ENCODE data around the gene LIMS3. TPM values are rescaled to one million over a fixed set of nuclear protein-coding genes. Genes with fewer than 3 reads are reported as not detected.
"Not testable (repeated sequence)": the region's sequence is repeated elsewhere in the genome, so short reads cannot be mapped to it uniquely, and the experiment has no call there.

Gene LIMS3
- total RNA-seq, 1 donor from 2014 or later = 7.1 TPM

DNA sequence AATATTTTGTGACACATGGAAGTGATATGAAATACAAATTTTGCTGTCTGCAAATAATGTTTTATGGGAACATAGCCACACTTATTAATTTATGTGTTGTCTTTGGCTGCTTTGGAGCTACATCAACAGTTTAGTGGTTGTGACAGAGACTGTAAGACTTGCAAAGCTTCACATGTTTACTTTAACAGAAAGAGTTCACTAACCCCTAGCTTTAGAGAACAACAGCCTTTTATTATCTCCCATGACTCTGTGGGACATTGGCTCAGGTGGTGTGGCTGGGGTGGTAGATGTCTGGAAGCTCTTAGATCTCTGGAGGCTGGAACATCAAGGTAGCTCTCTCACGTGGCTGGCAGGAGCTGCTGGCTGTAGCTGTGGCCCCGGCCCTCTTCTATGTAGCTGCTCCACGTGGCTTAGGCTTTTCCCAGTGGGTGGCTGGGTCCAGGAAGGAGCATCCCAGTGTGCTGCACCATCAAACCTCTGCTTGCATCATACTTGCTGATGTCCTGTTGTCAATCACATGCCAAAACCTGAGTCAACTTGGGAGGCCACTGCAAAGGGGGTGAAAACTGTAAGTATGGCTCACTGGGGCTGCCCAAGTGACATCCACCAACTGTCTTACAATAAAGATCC lies 67.7 kb downstream of the LIMS3 start:
- not testable (repeated sequence) for FAIRE-seq

DNA sequence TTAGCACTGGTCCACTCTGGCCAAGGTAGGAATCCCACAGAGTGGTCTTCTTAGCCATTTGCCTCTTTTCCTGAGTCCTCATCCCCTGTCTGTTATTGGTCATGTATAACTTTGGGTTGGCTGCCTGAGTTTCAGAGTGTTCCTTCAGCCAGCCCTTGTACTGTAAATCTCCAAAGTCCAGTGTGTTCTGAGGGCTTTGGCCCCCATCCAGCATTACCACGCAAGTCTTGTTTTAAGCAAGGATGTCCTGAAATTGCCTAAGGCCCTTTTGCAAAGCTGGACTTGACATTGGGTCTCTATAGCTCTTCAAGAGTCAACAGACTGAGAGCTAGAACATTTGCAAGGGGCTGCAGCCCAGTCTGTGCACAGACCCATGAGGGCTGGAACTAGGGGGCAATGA lies 68.4 kb downstream of the LIMS3 start:
- not testable (repeated sequence) for H3K27me3 ChIP-seq (ENCODE audit: insufficient read depth, low read length); H3K4me3 ChIP-seq (ENCODE audit: insufficient read depth, low read depth, low read length); H3K4me2 ChIP-seq (ENCODE audit: low read length); H3K36me3 ChIP-seq (ENCODE audit: insufficient read depth, low read length); H3K27ac ChIP-seq (ENCODE audit: low read depth, low read length); H3K9ac ChIP-seq (ENCODE audit: low read length); H3K9me3 Mint-ChIP-seq (ENCODE audit: unreplicated experiment); H4K20me1 ChIP-seq (ENCODE audit: insufficient read depth, low read length); H3K4me1 ChIP-seq (ENCODE audit: insufficient read depth, low read length); H3K79me2 ChIP-seq (ENCODE audit: insufficient read depth, low read length); H2AFZ ChIP-seq (ENCODE audit: low read depth, low read length); H3K4me1 Mint-ChIP-seq (ENCODE audit: low read depth, unreplicated experiment); H3K27ac Mint-ChIP-seq (ENCODE audit: unreplicated experiment); H3K27me3 Mint-ChIP-seq (ENCODE audit: low read depth, unreplicated experiment); DNase-seq (ENCODE audit: low read depth); H3K4me3 Mint-ChIP-seq (ENCODE audit: unreplicated experiment); FAIRE-seq; H3K9me3 ChIP-seq (ENCODE audit: insufficient read depth, low read depth, low read length); H3K36me3 Mint-ChIP-seq (ENCODE audit: low read depth, unreplicated experiment)

More for the DNA sequence above, 67.7 kb downstream of the LIMS3 start:
- H2AFZ ChIP-seq (ENCODE audit: low read depth, low read length); DNase-seq (ENCODE audit: low read depth); H4K20me1 ChIP-seq (ENCODE audit: insufficient read depth, low read length); H3K27ac Mint-ChIP-seq (ENCODE audit: unreplicated experiment); H3K27ac ChIP-seq (ENCODE audit: low read depth, low read length); H3K36me3 Mint-ChIP-seq (ENCODE audit: low read depth, unreplicated experiment); H3K27me3 Mint-ChIP-seq (ENCODE audit: low read depth, unreplicated experiment); H3K79me2 ChIP-seq (ENCODE audit: insufficient read depth, low read length); H3K4me1 ChIP-seq (ENCODE audit: insufficient read depth, low read length); H3K9me3 ChIP-seq (ENCODE audit: insufficient read depth, low read depth, low read length); H3K4me1 Mint-ChIP-seq (ENCODE audit: low read depth, unreplicated experiment); H3K36me3 ChIP-seq (ENCODE audit: insufficient read depth, low read length); H3K4me2 ChIP-seq (ENCODE audit: low read length); H3K4me3 Mint-ChIP-seq (ENCODE audit: unreplicated experiment); H3K27me3 ChIP-seq (ENCODE audit: insufficient read depth, low read length); H3K9ac ChIP-seq (ENCODE audit: low read length); H3K4me3 ChIP-seq (ENCODE audit: insufficient read depth, low read depth, low read length); H3K9me3 Mint-ChIP-seq (ENCODE audit: unreplicated experiment): not testable (repeated sequence)

DNA sequence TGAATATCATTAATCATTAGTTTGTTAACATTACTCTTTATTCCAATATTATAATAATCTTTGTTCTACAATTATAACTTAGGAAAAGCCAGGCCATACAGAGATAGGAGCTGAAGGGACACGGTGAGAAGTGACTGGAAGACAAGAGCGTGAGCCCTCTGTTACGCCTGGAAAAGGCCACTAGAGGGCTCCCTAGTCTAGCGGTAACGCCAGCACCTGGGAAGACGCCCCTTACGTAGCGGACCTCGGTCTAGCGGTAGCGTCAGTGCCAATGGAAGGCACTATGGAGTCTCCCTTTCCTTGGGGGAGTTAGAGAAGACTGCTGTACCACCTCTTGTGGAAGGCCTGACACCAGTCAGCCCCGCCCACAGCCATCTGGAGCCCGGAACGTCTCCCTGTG lies 71.4 kb downstream of the LIMS3 start:
- H3K4me1 ChIP-seq (ENCODE audit: insufficient read depth, low read length); H3K79me2 ChIP-seq (ENCODE audit: insufficient read depth, low read length); H3K4me3 Mint-ChIP-seq (ENCODE audit: unreplicated experiment); H3K4me3 ChIP-seq (ENCODE audit: insufficient read depth, low read depth, low read length); H3K9ac ChIP-seq (ENCODE audit: low read length); H3K9me3 Mint-ChIP-seq (ENCODE audit: unreplicated experiment); H3K9me3 ChIP-seq (ENCODE audit: insufficient read depth, low read depth, low read length); H4K20me1 ChIP-seq (ENCODE audit: insufficient read depth, low read length); H3K4me2 ChIP-seq (ENCODE audit: low read length); H2AFZ ChIP-seq (ENCODE audit: low read depth, low read length); H3K4me1 Mint-ChIP-seq (ENCODE audit: low read depth, unreplicated experiment); H3K27ac ChIP-seq (ENCODE audit: low read depth, low read length); H3K27me3 ChIP-seq (ENCODE audit: insufficient read depth, low read length); DNase-seq (ENCODE audit: low read depth); H3K27me3 Mint-ChIP-seq (ENCODE audit: low read depth, unreplicated experiment); H3K36me3 Mint-ChIP-seq (ENCODE audit: low read depth, unreplicated experiment); FAIRE-seq; H3K27ac Mint-ChIP-seq (ENCODE audit: unreplicated experiment); H3K36me3 ChIP-seq (ENCODE audit: insufficient read depth, low read length): not testable (repeated sequence)

GRCh38 chr2:109971710-109972109 lies 73.2 kb downstream of the LIMS3 start:
- H3K9me3 Mint-ChIP-seq (ENCODE audit: unreplicated experiment); H2AFZ ChIP-seq (ENCODE audit: low read depth, low read length); H3K4me1 ChIP-seq (ENCODE audit: insufficient read depth, low read length); H3K27ac Mint-ChIP-seq (ENCODE audit: unreplicated experiment); H3K9ac ChIP-seq (ENCODE audit: low read length); H3K4me3 ChIP-seq (ENCODE audit: insufficient read depth, low read depth, low read length); H3K4me1 Mint-ChIP-seq (ENCODE audit: low read depth, unreplicated experiment); H3K9me3 ChIP-seq (ENCODE audit: insufficient read depth, low read depth, low read length); H3K27me3 ChIP-seq (ENCODE audit: insufficient read depth, low read length); H3K4me2 ChIP-seq (ENCODE audit: low read length); H4K20me1 ChIP-seq (ENCODE audit: insufficient read depth, low read length); H3K27ac ChIP-seq (ENCODE audit: low read depth, low read length); H3K79me2 ChIP-seq (ENCODE audit: insufficient read depth, low read length); DNase-seq (ENCODE audit: low read depth); FAIRE-seq; H3K36me3 Mint-ChIP-seq (ENCODE audit: low read depth, unreplicated experiment); H3K4me3 Mint-ChIP-seq (ENCODE audit: unreplicated experiment); H3K36me3 ChIP-seq (ENCODE audit: insufficient read depth, low read length); H3K27me3 Mint-ChIP-seq (ENCODE audit: low read depth, unreplicated experiment): not testable (repeated sequence)

Other genes starting within 250 kb of the LIMS3 start
- gene RGPD5, start 104.4 kb upstream of the LIMS3 start, total RNA-seq = 34.7 and 41.1 TPM in 2 replicates
- 0.19 and 0.36 TPM in 2 replicates for gene MALL, start 217.1 kb downstream of the LIMS3 start, total RNA-seq